Effector CD8-positive, alpha-beta T cell (primary cell): ENCODE measurements around the gene FPR1.

ENCODE experiments used
- DNase-seq: peaks from one replicate; lab custom pipeline; 2025; lab: John Stamatoyannopoulos, UW

FPR1 gene

GRCh38 chr19:51706296-51706695 lies 45.4 kb downstream of the FPR1 start:
- no peak for DNase-seq

GRCh38 chr19:51704626-51705025 lies 47.1 kb downstream of the FPR1 start:
- no peak for DNase-seq

- DNase-seq, result peak; percentile 95
These were observed 47.8 kb downstream of the FPR1 start for GRCh38 chr19:51703575-51704515.

GRCh38 chr19:51702825-51703574 lies 48.7 kb downstream of the FPR1 start:
- no peak for DNase-seq

- DNase-seq, result peak; percentile 33
These were observed 49.4 kb downstream of the FPR1 start for GRCh38 chr19:51702103-51702824.

GRCh38 chr19:51701468-51702100 lies 50.1 kb downstream of the FPR1 start:
- no peak for DNase-seq

- no peak for DNase-seq
These were observed 52.5 kb downstream of the FPR1 start for GRCh38 chr19:51699170-51699569.

GRCh38 chr19:51698296-51698695 lies 53.4 kb downstream of the FPR1 start:
- DNase-seq, result no peak

- DNase-seq, result no peak
These were observed 54.4 kb downstream of the FPR1 start for GRCh38 chr19:51697169-51697776.

GRCh38 chr19:51696606-51697005 lies 55.1 kb downstream of the FPR1 start:
- DNase-seq, result no peak
